GM03348 (cell line): ENCODE results near the gene ATG2A.

ENCODE experiments used
- DNase-seq: peaks from one replicate; pipeline ENCODE4 v3.0.0; 2012; ENCODE audit warnings: low spot score

ATG2A gene

DNA sequence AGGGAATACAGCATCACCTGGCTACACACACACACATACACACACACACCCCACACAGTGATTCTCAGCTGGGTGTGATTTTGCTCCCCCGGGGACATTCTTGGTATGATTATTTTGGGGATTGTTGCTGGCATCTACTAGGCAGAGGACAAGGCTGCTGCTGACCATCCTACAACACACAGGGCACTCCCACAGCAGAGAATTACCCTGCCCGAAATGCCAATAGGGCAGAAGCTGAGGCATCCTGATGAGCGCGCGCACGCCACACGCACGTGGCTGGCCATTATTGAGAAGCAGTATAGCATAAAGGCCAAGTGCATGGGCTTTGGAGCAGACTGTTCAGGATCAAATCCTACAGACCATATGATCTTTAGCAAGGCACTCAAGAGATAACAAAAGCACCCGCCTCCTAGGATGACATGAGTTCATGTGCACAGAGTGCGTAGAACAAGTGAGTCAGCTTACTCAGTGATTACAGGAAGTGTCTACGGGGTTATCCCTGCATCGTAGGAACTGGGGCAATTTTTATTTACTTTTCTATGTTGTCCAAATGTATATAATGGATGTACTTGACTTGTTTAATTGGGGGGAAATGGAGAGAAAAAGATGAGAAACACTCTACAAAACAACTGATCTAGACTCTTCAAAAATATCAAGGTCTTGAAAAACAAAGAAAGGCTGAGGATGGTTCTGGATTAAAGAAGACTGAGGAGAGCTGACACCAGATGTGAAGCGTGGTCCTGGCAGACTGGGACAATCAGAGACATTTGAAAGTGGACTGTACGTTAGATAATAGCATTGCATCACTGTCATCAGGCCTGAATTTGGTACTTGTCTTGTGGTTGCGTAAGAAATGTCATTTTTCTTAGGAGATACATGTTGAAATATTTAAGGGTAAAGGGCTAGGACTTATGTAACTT, 31.4 kb downstream of the ATG2A start:
- DNase-seq, result no peak

DNA sequence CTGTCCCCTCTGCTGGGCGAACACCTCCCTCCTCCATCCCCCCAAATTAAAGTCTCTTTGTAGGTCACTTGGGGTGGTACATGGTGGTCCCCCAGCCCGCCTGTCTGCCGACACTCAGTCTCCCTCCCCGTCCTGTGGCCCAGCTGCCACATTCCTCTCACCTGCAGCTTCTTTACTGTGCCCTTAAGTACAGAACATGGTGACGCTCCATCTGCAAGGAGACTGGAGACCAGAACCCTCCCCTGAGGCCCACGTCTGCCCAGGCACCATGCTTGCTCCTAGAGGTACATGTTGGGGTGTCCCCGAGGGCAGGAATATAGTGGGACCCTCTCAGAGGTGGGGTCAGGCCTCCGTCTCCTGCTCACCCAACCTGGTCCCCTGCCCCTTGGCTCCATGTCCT, 33.0 kb downstream of the ATG2A start:
- DNase-seq, result no peak

DNA sequence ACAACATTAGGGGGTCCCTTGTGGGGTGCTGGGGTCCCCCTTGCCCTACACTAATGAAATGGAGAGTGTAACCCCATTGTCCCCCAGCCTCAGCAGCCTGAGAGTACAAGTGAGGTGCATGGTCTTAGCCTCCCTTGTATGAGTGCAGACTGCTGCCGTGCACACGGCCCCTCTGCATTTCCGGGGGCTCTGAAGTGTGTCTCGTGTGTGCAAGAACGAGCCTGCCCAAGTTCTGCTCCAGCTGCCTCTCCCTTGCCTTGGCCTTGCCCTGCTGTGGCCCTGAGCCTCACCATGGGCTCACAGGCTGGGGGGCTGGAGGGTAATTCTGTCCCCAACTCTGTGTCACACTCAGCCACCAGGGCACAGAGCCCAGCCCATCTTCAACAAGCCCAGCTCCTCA, 33.4 kb downstream of the ATG2A start:
- DNase-seq, result no peak

DNA sequence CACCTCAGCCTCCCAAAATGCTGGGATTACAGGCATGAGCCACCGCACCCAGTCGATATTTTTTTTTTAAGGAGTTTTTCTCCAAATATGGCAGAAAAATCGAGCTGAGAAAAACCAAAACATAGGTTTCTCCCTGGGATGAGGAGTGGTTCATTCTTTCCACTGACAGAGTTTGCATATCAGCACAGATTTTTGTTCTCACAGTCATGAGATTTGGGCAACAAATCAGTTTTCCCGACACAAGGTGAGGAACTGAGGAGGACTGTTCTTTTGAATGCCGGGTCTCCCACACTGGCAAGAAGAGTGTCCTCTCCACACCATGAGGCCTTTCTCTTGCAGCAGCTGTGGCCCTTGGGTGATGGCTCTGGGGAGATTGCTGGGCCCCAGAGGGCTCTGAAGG, 34.8 kb downstream of the ATG2A start:
- no peak for DNase-seq

DNA sequence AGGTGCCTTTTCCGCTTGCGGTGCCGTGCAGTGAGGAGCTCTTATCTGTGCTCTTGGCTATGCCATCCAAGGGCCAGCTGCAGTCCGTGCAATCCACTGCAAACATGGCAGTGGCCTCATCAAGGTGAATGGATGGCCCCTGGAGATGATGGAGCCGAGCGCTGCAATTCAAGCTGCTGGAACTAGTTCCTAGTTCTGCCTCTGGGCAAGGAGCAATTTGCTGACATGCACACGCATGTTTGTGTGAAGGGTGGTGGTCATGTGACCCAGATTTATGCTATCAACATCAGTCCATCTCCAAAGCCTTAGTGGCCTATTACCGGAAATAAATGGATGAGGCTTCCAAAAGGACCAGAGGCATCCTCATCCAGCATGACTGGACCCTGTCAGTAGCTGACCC, 35.5 kb downstream of the ATG2A start:
- no peak for DNase-seq

DNA sequence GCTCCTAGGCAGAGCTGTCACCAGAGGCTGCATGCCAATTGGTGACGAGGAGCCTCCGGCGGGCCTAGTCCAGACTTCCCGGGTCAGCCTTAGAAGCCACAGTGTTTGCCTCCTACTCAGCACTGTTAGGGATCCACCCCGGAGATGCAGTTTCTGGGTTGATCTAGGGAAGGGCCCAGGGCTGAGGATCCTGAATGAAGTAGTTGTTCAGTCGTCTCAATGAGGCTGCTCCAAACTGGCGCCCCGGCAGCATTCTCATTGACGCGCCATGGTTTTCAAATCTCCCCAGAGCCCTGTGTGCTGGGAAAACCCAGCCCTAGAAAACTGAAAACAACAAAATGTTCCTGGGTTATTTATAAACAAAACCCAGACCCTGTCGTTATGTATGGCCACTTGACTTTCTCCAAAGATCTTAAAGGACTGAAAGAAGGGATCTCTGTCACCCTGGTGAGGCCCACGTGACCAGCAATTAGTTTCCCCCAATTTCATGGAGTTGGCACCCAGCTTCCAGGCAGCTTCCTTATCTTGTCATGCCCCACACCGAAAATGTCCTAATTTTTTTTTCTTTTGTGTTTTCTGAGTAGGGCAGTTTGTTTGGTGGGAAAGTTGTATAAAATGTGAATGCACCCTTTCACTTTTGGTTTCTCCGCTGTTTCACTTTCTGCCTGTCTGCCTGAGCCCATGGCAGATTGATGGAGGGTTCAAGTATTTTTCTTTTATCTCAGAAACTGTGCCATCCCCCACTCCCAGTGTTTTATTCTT, 36.6 kb downstream of the ATG2A start:
- no peak for DNase-seq

DNA sequence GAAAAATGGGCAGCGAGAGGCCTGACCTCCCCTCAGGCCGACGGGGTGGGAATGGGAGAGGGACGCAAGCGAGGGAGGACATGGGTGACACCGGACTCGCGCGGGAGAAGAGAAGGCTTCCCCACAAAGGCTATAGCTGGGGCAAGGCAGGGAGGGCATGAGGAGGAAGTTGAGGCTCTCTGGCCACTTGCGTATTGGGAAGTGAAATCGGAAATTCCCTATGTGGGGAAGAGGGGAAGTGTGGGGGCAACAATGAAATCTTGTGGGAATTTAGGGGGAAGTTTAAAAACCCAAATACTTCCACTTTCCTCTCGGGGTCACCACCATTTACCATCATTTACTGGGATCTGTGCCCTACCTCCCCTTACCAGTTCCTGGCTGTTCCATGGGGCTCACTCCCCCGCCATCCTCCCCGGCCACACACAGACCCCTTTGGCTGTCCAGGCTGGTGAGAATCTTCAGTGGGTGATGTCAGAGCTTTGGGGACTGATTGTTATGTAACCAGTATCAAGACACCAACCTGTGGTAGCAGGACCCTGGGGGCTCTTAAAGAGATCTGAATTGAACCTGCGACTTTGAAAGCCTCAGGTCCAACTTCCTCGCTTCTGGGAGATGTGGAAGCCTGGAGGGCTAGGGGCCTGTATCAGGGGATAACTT, 37.6 kb downstream of the ATG2A start:
- no peak for DNase-seq

DNA sequence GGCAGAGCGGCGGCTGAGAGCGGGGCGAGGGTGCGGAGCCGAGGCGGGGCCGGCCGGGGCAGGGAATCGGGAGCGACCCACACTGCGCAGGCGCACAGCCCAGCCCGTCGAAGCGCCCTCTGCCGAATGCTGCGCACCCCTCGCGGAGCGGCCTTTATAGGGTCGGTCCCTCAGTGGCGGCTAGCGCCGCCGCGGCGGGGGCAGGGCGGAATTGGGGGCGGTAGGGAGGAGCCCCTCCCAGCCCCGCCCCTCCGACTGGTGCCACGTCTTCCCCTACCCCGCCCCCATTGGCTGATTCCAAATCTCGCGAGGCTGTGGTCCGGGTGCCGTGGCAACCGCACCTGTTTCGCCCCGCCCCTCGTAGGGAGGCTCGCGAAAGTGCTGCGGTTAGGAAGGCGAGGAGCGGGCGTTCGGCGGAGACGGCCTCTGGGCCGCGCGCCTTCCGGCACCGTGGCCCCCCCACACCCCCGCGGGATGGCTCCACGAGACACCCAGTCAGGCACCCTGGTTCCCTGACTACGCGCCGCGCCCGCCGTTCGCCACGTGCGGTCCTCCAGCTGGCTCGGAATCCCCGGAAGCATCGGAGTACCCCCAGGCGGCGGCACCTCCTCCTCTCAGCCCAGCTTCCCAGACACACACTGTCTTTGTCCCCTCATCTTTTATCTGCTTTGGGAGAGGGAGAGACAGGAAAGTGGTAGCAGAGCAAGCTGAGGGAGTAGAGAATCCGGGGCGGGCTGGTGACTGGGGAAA, 38.3 kb downstream of the ATG2A start, which contains the start of gene EHD1:
Gene EHD1, minus strand, starts transcription at position 128 of the 750 bp plus-strand sequence. CDS start 157 bp downstream, outside the sequence.
- peak; percentile 98 for DNase-seq

DNA sequence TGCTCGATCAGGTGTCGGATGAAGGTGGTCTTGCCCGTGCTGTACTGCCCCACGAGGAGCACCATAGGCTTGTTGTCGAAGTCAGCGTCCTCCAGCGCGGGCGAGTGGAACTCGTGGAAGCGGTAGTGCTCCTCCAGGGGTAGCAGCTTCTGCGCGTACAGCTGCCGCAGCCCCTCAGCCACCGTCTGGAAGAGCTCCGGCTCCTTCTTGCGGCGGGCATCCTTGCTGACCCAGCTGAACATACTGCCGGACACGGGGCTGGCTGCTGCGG, 38.9 kb downstream of the ATG2A start:
- DNase-seq, result no peak

DNA sequence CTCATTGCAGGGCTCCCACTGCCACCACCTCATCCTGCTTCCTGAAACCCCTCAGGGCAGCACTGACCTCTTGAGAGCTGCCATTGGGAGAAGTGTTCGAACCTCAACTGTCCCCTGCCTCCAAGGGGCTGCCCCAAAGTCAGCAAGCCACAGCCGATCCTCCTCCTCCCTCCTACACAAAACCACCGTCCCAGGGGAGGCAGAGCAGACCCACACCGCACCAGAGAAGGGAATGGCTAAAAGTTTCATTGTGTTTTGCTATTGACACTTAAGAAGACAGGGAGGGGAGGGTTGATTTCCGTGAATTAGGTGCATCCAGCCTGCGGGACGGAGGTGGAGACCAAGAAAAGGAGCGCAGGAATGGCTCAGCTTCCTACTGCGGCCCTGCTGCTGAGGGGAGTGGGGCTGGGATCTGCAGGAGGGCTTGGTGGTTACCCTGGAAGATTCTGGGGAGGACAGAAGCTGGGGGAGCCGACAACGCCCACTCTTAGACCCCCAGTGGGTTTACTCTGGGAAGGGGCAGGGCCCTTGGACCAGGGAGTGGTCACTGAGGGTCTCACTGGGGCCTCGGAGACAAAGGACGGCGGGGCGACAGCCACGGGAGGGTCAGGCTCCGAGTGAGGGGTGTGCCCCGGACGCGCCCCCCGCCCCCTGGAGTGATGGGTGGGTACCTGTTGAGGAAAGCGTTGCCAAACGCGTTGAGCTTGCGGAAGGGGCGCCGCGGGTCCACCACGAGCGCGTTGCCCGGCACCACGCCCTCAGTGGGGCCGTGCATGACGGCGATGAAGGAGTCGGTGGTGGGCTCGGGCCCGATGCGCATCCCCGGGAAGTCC, 39.4 kb downstream of the ATG2A start:
- peak; percentile 43 for DNase-seq

DNA sequence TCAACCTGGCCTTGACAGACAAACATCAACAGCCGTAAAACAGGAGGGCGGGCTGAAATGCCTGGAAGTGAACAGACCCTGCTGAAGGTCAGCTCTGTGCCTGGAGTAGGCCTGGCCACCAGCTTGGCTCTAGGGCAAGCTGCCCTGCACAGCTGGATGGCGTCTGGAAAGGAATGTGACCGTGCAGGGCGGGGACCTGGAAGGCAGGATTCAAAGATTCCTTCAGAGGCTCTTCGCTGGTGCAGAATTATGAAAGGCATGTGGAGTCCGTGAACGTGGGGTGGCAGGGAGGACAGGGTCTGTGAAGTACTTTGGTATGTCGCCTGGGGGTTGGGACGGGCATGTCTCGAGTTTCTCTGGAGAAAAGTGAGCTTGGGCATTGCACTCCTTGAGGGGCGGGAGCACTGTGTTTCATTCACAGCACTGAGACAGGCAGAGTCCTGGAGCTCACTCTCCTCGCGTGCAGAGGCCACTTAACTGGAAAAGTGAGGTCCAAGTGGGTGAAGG, 40.1 kb downstream of the ATG2A start:
- peak; percentile 74 for DNase-seq

DNA sequence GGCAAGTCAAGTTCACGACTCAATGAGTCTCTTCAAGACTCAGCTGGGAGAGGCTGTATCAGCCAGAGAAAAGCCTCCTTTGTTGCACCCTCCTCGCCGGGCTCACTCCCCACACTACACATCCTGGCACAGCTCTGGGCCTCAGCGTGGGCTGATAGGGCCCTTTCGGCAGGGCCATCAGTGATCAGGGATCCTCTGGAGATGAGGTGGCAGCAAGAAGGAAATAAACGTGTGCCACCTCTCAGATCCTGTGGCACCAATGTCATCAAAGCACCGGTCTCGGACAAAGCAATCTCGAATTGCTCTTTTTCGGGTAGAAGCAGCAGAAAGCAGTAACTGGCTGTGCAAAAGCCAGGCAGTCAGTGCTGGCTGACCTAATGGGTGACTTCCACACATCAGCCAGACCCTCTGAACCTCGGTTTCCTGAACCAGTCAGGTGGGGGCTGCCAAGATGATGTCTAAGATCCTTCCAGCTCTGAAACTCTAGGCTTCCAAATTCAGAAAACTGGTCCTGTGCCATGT, 40.7 kb downstream of the ATG2A start:
- DNase-seq, result no peak

DNA sequence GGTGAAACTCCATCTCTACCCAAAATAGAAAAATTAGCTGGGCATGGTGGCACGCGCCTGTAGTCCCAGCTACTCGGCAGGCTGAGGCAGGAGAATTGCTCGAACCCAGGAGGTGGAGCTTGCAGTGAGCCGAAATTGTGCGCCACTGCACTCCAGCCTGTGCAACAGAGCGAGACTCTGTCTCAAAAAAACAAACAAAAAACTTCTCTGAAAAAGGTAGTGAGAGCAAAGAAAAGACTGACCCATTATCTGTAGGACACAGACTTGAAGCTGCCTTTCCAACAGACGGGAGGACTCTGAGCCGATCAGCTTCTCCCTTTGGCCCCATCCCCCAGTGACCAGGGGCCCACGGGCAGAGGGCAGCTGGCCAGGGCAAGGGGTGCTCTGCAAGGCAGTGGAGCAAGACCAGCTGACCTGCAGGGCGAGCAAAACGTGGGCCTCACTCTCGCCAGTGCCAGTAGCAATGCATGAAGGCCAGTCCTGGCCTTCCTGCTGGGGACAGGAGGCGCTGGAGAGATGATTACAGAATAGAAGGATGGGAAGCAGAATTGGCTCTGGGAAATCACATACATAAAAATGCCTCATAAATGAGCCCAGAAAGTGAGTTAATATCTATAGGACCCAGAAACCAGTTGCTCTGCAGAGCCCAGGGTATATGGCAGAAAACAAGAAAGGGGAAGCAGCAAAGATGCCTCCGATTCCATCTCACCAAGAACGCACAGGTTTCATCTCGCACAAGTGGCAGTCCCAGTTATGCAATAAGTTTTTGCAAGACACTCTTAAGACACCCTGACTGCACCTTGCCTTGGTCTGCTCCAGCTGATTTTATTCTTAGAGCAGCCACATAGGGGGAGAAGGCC, 41.4 kb downstream of the ATG2A start:
- no peak for DNase-seq

DNA sequence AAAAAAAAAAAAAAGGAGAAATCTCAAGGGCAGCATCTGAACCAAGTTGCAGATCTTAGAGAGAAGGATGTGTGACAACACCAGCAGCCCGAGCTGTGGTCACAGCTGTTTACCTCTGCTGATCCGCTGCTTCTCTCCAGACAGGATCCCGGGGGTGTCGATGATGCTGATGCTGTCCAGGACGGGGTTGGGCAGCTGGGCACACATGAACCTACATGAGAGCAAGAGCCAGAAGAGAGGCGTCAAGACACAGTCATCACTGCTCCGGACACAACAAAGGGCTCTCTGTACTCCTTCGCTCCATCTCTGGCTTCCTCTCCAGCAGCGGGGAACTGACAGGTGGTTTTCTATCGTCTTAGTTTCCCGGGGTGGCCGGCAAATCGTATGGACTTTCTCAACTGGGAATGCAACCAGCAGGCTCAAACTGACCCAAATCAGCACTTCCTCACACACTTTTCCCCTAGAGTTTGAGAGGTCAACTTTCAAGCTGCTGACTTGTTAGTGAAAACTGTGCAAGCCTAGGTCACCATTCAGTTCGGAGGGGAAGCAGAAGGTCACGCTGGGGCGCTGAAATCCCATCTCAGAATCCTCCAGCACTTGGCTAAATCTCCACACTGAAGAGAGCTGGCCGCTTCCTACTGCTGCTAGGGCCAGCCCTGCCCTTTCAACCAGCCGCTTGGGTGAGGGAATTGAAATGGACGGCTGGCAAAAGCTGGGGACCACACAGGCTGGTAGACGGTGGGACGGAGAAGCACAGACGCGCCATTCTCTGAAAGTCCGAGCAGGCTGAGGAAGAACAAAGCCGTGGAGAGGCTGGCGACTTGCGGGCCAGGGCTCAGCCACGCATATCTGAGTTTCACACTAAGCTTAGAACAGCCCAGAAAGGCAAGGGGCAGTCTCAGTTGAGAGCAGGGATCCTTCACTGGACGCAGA, 42.4 kb downstream of the ATG2A start:
- DNase-seq, result no peak

DNA sequence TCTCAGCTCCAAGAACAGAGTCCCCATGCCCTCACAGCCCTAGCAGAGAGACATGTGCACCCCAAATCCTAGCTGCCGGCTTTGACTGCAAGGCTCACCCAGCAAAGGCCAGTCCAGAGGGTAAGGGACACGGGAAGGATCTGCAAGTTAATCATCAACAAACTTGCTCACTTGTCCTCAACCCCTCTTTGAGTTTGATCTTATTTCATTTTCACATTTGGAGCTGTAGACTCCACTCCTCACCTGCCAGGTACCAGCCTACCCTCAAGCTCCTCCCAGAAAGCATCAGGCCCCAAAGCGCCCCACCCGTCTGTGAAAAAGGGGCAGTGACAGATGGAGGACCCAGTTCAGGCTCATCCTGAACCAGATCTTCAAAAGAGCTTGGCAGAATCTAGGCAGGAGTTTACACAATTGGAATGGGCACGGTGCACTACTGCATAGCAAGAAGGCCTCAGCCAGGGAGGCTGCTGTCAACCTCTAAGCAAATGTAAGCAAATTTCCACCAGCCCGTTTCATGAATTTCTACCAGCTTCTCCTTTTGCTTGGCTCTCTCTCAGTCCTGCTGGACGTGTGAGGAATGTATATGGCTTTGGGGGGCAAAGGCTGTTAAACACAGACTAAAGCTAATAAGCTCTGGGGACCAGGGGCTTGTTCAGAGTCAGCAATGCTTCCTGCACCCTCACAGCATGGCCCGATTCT, 44.1 kb downstream of the ATG2A start:
- no peak for DNase-seq

DNA sequence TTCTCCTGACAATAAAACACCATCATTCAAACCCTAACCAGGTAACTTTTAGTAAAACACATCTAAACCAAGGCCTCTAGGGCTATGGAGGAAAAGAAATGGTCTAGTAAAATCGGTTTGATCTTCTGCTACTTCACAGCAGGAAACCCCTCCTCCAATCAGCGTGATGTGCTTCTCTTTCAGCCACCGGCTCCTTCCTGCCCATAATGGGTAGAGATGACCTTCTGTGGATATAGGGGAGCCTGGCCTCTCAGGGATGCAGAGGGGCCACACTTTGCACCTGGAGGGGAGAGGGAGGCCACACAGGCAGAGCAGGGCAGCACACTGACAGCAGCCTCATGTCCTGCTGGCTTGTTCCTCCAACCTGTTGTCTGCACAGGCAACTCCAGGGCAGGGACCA, 45.5 kb downstream of the ATG2A start:
- DNase-seq, result no peak

DNA sequence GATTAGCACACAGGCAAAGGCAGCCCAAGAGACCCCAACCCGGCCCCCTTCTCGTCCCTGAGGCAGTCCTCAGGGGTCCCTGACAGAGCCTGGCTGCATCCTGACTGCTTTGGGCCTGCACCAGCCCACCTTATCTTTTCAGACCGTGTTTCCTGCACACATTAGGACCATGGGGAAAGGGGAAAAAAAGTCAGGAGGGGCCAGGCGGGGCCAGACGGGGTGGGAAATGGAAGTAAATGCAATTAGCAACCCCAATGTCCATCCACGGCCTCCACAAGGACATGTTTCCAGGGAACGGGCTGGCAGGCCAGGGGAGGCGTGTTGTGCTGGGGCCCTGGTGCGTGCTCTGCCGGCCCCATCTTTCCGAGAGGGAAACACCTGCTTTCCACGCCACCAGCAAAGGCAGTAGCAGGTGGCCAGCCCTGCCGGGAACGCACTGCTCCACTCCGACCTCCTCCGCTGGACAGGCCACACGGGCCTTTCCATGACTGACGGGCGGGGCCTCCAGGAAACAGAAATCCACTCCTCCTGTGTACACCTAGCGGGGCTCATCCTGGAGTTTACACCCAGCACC, 46.0 kb downstream of the ATG2A start:
- DNase-seq, result no peak
